ENCODE data around the gene BROX.

BROX gene

DNA sequence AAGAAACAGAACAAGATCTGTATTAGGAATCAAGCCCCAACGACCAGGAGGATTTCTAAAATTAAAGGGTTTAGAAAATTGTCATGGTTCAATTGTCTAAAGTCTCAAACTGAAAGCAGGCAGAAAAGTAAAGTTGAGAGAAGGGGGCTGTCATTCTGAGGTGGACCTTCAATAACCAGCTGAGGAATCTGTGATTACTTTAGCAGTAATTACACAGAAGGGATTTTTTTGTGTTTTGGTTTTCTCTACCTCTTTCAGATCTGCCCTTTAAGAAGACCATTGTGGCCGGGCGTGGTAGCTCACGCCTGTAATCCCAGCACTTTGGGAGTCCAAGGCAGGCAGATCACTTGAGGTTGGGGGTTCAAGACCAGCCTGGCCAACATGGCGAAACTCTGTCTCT, 17.4 kb upstream of the BROX start:
- DNase-seq (ENCODE audit: low spot score): no peak
- TF ChIP-seq, protein P1, sequence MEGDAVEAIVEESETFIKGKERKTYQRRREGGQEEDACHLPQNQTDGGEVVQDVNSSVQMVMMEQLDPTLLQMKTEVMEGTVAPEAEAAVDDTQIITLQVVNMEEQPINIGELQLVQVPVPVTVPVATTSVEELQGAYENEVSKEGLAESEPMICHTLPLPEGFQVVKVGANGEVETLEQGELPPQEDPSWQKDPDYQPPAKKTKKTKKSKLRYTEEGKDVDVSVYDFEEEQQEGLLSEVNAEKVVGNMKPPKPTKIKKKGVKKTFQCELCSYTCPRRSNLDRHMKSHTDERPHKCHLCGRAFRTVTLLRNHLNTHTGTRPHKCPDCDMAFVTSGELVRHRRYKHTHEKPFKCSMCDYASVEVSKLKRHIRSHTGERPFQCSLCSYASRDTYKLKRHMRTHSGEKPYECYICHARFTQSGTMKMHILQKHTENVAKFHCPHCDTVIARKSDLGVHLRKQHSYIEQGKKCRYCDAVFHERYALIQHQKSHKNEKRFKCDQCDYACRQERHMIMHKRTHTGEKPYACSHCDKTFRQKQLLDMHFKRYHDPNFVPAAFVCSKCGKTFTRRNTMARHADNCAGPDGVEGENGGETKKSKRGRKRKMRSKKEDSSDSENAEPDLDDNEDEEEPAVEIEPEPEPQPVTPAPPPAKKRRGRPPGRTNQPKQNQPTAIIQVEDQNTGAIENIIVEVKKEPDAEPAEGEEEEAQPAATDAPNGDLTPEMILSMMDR (IDR thresholded peaks at IDR 0.05): no peak
- H3K4me3 ChIP-seq: no peak overlapping the region
- H3K27ac ChIP-seq: no peak overlapping the region

DNA sequence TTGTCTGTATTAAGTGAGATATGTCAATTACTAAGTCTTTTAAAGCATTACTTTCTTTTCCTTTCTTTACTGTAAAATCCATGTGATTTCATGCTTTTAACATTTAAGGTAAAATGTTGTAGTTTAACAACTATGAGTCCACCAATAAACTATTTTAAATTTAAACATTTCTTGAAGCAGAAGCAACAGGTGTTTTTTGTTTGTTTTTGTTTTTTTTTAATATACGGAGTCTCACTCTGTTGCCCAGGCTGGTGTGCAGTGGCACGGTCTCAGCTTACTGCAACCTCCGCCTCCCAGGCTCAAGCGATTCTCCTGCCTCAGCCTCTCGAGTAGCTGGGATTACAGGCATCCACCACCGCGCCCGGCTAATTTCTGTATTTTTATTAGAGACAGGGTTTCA, 15.6 kb upstream of the BROX start:
- Histone ChIP-seq H3K4me3 (no peak overlapping the region), H3K27ac (no peak overlapping the region)
- DNase-seq (ENCODE audit: low spot score): no peak
- TF ChIP-seq, protein P1 (IDR thresholded peaks at IDR 0.05): no peak

DNA sequence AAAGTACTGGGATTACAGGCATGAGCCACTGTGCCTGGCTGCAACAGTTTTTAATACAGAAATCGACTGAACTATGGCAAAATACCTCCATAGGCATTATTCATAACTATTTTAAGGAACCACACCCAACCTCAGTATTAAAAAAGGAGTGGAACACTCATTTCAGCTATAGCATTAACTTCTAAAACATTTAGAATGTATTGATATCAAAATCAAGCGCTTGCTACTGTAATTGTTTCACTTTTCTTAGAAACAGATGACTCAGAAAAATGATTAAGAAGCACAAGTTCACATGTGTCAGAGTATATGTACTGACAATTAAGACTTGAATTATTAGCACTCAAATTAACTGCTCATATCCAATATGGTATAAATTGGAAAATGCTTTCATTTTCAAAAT, 15.2 kb upstream of the BROX start:
- H3K27ac ChIP-seq: no peak overlapping the region
- TF ChIP-seq, protein P1 (IDR thresholded peaks at IDR 0.05): no peak
- no peak for DNase-seq (ENCODE audit: low spot score)
- no peak overlapping the region for H3K4me3 ChIP-seq

DNA sequence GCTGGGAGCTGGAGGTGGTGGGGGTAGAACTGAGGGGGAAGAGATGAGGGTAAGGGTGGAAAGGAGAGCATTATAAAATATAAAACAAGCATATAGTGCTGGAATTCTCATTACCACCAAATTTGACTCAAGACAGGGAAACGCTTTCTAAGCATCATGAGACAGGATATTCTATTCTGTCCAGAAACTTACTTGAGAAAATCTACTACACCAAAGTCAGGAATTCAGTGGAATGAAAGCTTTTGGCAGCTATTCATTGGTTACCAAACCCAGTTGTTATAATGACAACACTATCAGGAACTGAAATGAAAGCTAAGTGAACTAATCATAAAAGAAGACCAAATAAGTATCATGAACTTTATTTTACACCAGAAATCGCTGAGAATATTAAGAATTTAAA, 14.5 kb upstream of the BROX start:
- Histone ChIP-seq H3K4me3 (no peak overlapping the region), H3K27ac (no peak overlapping the region)
- no peak for DNase-seq (ENCODE audit: low spot score)
- TF ChIP-seq, protein P1 (IDR thresholded peaks at IDR 0.05): no peak

DNA sequence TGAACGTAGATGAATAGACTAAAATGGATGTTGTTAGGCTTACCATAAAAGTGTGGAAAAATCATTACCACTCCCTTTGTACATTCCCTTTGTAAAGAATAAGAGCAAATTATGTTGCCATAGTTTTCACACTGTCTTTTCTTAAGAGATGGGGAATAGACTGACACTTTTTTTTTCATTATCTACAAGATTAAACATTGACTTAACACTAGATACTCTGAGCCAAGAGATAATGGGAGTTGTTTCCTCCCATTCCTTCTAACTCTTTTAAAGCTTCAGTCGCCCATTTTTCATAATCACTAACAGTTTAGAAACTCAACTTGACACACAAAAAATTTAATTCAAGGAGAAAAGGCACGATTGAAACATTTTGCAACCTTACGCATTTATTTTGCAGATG, 10.2 kb upstream of the BROX start:
- no peak for DNase-seq (ENCODE audit: low spot score)
- H3K27ac ChIP-seq: no peak overlapping the region
- TF ChIP-seq, protein P1 (IDR thresholded peaks at IDR 0.05): no peak

DNA sequence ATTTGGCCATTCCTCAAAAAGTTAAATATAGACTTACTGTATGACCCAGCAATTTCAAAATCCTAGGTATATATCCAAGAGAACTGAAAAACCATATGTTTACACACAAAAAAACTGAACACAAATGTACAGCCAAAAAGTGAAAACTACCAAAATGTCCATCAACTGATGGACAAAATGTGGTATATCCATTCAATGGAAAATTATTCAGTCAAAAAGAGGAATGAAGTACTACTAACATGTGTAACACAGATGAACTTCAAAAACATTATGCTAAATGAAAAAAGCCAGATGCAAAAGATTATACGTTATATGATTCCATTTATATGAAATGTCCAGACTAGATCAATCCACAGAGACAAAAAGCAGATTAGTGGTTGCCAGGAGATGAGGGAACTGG, 8.1 kb upstream of the BROX start:
- TF ChIP-seq, protein P1 (IDR thresholded peaks at IDR 0.05): no peak
- H3K4me3 ChIP-seq: no peak overlapping the region

More for the DNA sequence above, 10.2 kb upstream of the BROX start:
- H3K4me3 ChIP-seq: no peak overlapping the region

DNA sequence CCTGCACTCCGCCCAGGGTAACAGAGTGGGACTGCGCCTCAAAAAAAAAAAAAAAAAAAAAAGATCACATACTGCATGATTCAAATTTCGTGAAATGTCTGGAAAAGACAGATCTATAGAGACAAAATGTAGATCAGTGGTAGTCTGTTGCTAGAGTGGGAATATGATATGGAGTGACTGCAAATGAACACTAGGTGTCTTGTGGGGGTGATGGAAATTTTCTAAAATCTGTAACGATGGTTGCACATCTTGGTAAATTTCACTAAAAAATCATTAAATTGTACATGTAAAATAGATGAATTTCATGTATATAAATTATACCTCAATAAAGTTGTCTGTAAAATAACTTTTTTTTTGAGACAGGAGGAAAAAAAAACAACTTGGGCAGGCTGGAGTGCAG, 5.5 kb upstream of the BROX start:
- DNase-seq (ENCODE audit: low spot score): no peak
- H3K4me3 ChIP-seq: no peak overlapping the region
- no peak overlapping the region for H3K27ac ChIP-seq
- TF ChIP-seq, protein P1 (IDR thresholded peaks at IDR 0.05): no peak

More for the DNA sequence above, 8.1 kb upstream of the BROX start:
- H3K27ac ChIP-seq: no peak overlapping the region
- DNase-seq (ENCODE audit: low spot score): no peak
